ENCODE data around the gene GPR4.

GRCh38 chr19:45568732-45569131 is 33.3 kb downstream of the GPR4 start:
- TF ChIP-seq EZH2 (IDR thresholded peaks at IDR 0.05; ENCODE audit: low read length, unreplicated experiment): no peak
- TF ChIP-seq CTCF (conservative IDR thresholded peaks at IDR 0.05; ENCODE audit: low read depth, low read length): no peak
